Colon (tissue), 2 donors: Measurements from ENCODE around the gene EPHB1.

Source experiments
- FAIRE-seq: peaks from 2 replicates; lab custom pipeline; 2012; peaks lifted over from hg19 to GRCh38; lab: Jason Lieb, UNC
- donor health status: control.
- donor health status: control.

Gene EPHB1

GRCh38 chr3:134794950-134795745 is at the start of gene EPHB1:
EPHB1 (plus strand) TSS chr3:134795260.
- FAIRE-seq: no peak

GRCh38 chr3:134748698-134749097 is 46.4 kb upstream of the EPHB1 start:
- FAIRE-seq: no peak

- no peak for FAIRE-seq
These were observed 45.9 kb upstream of the EPHB1 start for GRCh38 chr3:134749174-134749573.

- FAIRE-seq: no peak
These were observed 45.1 kb upstream of the EPHB1 start for GRCh38 chr3:134749802-134750553.

- FAIRE-seq: no peak
These were observed 43.2 kb upstream of the EPHB1 start for GRCh38 chr3:134751831-134752230.

- FAIRE-seq: no peak
These were observed 42.1 kb upstream of the EPHB1 start for GRCh38 chr3:134752761-134753461.

- no peak for FAIRE-seq
These were observed 40.9 kb upstream of the EPHB1 start for GRCh38 chr3:134753999-134754742.

- FAIRE-seq: no peak
These were observed 40.1 kb upstream of the EPHB1 start for GRCh38 chr3:134754768-134755559.

GRCh38 chr3:134755821-134756220 is 39.2 kb upstream of the EPHB1 start:
- FAIRE-seq: no peak

- FAIRE-seq: no peak
These were observed 37.5 kb upstream of the EPHB1 start for GRCh38 chr3:134757549-134758069.

GRCh38 chr3:134761213-134761612 is 33.8 kb upstream of the EPHB1 start:
- no peak for FAIRE-seq

- no peak for FAIRE-seq
These were observed 33.0 kb upstream of the EPHB1 start for GRCh38 chr3:134762016-134762415.

GRCh38 chr3:134765468-134765867 is 29.6 kb upstream of the EPHB1 start:
- FAIRE-seq: no peak

GRCh38 chr3:134766290-134766689 is 28.8 kb upstream of the EPHB1 start:
- FAIRE-seq: no peak

GRCh38 chr3:134768116-134768515 is 26.9 kb upstream of the EPHB1 start:
- FAIRE-seq: no peak

GRCh38 chr3:134768837-134769236 is 26.2 kb upstream of the EPHB1 start:
- FAIRE-seq: no peak

GRCh38 chr3:134769287-134769868 is 25.7 kb upstream of the EPHB1 start:
- FAIRE-seq: no peak

GRCh38 chr3:134772011-134772410 is 23.0 kb upstream of the EPHB1 start:
- no peak for FAIRE-seq

GRCh38 chr3:134772591-134772990 is 22.5 kb upstream of the EPHB1 start:
- FAIRE-seq: no peak

GRCh38 chr3:134775831-134776230 is 19.2 kb upstream of the EPHB1 start:
- FAIRE-seq: no peak

- FAIRE-seq: no peak
These were observed 18.5 kb upstream of the EPHB1 start for GRCh38 chr3:134776518-134776917.
